GM18861 (cell line): ENCODE data around the gene TMEM169.
"Not testable (repeated sequence)": the region's sequence is repeated elsewhere in the genome, so short reads cannot be mapped to it uniquely, and the experiment has no call there.

Experiments used
- ATAC-seq: cut with Tn5 transposase; IDR thresholded peaks from one replicate; pipeline ENCODE4 v1.9.1; 2021; ENCODE audit not compliant: unreplicated experiment

Gene TMEM169

GRCh38 chr2:216071111-216071851 is 10.4 kb upstream of the TMEM169 start:
- no peak for ATAC-seq

- no peak for ATAC-seq
These were observed 9.2 kb upstream of the TMEM169 start for GRCh38 chr2:216072473-216072872.

GRCh38 chr2:216073773-216074172 is 7.9 kb upstream of the TMEM169 start:
- ATAC-seq = no peak

- no peak for ATAC-seq
These were observed 7.3 kb upstream of the TMEM169 start for GRCh38 chr2:216074380-216074779.

- ATAC-seq = no peak
These were observed 6.9 kb upstream of the TMEM169 start for GRCh38 chr2:216074794-216075193.

GRCh38 chr2:216075510-216076485 is 5.9 kb upstream of the TMEM169 start:
- ATAC-seq = no peak

GRCh38 chr2:216078776-216079175 is 2.9 kb upstream of the TMEM169 start:
- no peak for ATAC-seq

GRCh38 chr2:216080048-216080447 is 1.7 kb upstream of the TMEM169 start:
- not testable (repeated sequence) for ATAC-seq

- no peak for ATAC-seq
These were observed 707 bp upstream of the TMEM169 start for GRCh38 chr2:216081012-216081411.

- ATAC-seq = peak; percentile 11
These were observed 495 bp downstream of the TMEM169 start for GRCh38 chr2:216082117-216082711.

GRCh38 chr2:216082805-216083204 is 1.1 kb downstream of the TMEM169 start:
- ATAC-seq = no peak

GRCh38 chr2:216083464-216084281 is 2.0 kb downstream of the TMEM169 start:
- no peak for ATAC-seq

- no peak for ATAC-seq
These were observed 2.8 kb downstream of the TMEM169 start for GRCh38 chr2:216084547-216084946.

GRCh38 chr2:216086207-216086893 is 4.6 kb downstream of the TMEM169 start:
- ATAC-seq = no peak

- peak; percentile 46 for ATAC-seq
These were observed 8.7 kb downstream of the TMEM169 start for GRCh38 chr2:216090369-216090786.

GRCh38 chr2:216092646-216093045 is 10.9 kb downstream of the TMEM169 start:
- ATAC-seq = no peak

GRCh38 chr2:216094701-216095100 is 13.0 kb downstream of the TMEM169 start:
- ATAC-seq = no peak

- ATAC-seq = no peak
These were observed 17.0 kb downstream of the TMEM169 start for GRCh38 chr2:216098421-216099334.

- ATAC-seq = no peak
These were observed 19.4 kb downstream of the TMEM169 start for GRCh38 chr2:216101109-216101508.
